HG03439 (cell line): Measurements from ENCODE around the gene PGLYRP2.

Experiments
- ATAC-seq: cut with Tn5 transposase; IDR thresholded peaks from one replicate; pipeline ENCODE4 v1.9.1; 2021; ENCODE audit warnings: mild to moderate bottlenecking, moderate library complexity; ENCODE audit not compliant: unreplicated experiment

The PGLYRP2 gene

DNA sequence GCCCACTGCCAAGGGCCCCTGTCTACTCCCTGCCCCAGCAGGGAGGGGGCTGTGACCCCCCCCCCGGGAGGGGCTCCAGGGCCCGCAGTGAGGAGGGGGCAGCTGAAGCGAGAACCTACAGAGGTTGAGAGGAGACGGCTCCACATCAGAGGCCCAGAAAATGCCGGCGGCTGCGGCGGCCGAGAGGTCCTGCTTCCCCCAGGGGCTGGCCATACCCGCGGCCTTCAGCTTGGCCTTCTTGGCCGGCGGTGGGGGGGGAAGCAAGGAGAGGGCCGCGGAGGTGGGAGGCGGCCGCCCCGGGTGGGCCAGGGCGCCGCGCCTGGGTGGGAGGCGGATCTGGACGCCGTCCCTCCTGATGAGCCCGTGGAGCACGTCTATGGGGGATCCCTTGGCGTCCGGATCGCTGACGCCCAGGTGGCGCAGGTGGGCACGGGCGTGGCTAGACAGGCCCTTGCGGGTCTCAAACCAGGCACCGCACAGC is 51.3 kb downstream of the PGLYRP2 start:
- no peak for ATAC-seq

GRCh38 chr19:15427350-15427700 is 52.0 kb downstream of the PGLYRP2 start:
- ATAC-seq = no peak

GRCh38 chr19:15426485-15427349 is 52.6 kb downstream of the PGLYRP2 start:
- no peak for ATAC-seq

- ATAC-seq = no peak
These were observed 53.9 kb downstream of the PGLYRP2 start for GRCh38 chr19:15425321-15425950.

- ATAC-seq = no peak
These were observed 54.5 kb downstream of the PGLYRP2 start for GRCh38 chr19:15424692-15425272.

GRCh38 chr19:15424121-15424520 is 55.2 kb downstream of the PGLYRP2 start:
- ATAC-seq = no peak

- no peak for ATAC-seq
These were observed 56.2 kb downstream of the PGLYRP2 start for GRCh38 chr19:15423130-15423529.

GRCh38 chr19:15422296-15423075 is 56.8 kb downstream of the PGLYRP2 start:
- ATAC-seq = no peak

DNA sequence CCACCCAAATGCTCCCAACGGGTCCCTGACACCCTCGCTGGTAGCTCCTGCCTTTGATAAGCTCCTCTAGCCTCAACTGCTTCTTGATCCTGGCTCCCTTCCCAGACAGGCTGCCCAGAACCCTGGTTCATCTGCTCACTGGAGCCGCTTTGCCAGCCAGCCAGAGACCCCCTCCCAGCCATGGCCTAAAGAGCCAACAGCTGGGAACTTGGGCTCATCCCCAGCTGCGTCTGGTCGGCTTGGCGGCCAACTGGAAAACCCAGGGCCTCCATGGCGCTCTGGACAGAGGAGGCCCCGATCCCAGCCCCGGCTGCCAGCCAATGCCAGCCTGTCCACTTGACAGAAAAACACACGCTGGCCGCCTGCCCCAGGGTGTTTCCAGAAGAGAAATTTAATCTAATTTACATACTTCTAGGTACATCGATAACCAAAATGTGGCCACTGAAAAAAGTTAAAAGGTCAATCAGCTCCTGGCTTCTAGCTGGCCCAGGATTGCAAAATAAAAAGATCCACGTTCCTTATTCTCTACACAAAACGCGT is 57.5 kb downstream of the PGLYRP2 start:
- ATAC-seq = no peak

- no peak for ATAC-seq
These were observed 58.1 kb downstream of the PGLYRP2 start for GRCh38 chr19:15421136-15421695.

GRCh38 chr19:15419413-15420025 is 59.8 kb downstream of the PGLYRP2 start:
- no peak for ATAC-seq
